Measurements from ENCODE around the gene XBP1. TPM values are rescaled to one million over a fixed set of nuclear protein-coding genes. Genes with fewer than 3 reads are reported as not detected.

Gene XBP1
- total and polyA plus RNA-seq, 3 donors from 2014 or later, result 48.2 to 63.3 (median 52.5) TPM

- Histone ChIP-seq H3K36me3 (ENCODE audit: low read depth, missing control alignments) (no peaks in the 10 kb centered on the region), H3K4me3 (no peak overlapping the region), H3K27me3 (no peaks in the 10 kb centered on the region), H3K27ac (no peak overlapping the region), H3K4me1 (no peaks in the 10 kb centered on the region), H3K9me3 (no peaks in the 10 kb centered on the region)
- no peak for DNase-seq
- WGBS, 2 donors, result 85% methylated on average over 6 of the region's 6 CpGs
- intact Hi-C loops (cut with DNase I; ENCODE audit: low total_unique reads), result no loop called here
- TF ChIP-seq POLR2A (IDR thresholded peaks at IDR 0.05), result no peak
- TF ChIP-seq, protein P1, sequence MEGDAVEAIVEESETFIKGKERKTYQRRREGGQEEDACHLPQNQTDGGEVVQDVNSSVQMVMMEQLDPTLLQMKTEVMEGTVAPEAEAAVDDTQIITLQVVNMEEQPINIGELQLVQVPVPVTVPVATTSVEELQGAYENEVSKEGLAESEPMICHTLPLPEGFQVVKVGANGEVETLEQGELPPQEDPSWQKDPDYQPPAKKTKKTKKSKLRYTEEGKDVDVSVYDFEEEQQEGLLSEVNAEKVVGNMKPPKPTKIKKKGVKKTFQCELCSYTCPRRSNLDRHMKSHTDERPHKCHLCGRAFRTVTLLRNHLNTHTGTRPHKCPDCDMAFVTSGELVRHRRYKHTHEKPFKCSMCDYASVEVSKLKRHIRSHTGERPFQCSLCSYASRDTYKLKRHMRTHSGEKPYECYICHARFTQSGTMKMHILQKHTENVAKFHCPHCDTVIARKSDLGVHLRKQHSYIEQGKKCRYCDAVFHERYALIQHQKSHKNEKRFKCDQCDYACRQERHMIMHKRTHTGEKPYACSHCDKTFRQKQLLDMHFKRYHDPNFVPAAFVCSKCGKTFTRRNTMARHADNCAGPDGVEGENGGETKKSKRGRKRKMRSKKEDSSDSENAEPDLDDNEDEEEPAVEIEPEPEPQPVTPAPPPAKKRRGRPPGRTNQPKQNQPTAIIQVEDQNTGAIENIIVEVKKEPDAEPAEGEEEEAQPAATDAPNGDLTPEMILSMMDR (IDR thresholded peaks at IDR 0.05), result no peak
Observed at GRCh38 chr22:28750471-28750881, 49.9 kb downstream of the XBP1 start.

Small RNA genes within 50 kb of the gene (small RNA-seq; reads per million reads assigned to genes)
- 0 to 0.18 reads per million in 2 donors for gene Z93930.1

Other genes with a start within 250 kb of the XBP1 start
- 100 to 1,000 TPM in 1 of 2 donors, 10 to 100 TPM in 1; 75.5 to 121 TPM for gene TTC28, start 120.7 kb downstream of the XBP1 start, total RNA-seq
- 29.4 TPM for gene TTC28, start 120.7 kb downstream of the XBP1 start, polyA plus RNA-seq (ENCODE audit: insufficient read depth, low read depth, low replicate concordance)
- 10 to 100 TPM; 21.3 to 28.1 TPM for gene CHEK2, start 58.7 kb downstream of the XBP1 start, total RNA-seq
- gene CHEK2, start 58.7 kb downstream of the XBP1 start, polyA plus RNA-seq (ENCODE audit: insufficient read depth, low read depth, low replicate concordance), result 13.5 TPM
- gene HSCB, start 58.5 kb downstream of the XBP1 start, total RNA-seq, result 10 to 100 TPM; 16.4 to 19.5 TPM
- 10.2 TPM for gene HSCB, start 58.5 kb downstream of the XBP1 start, polyA plus RNA-seq (ENCODE audit: insufficient read depth, low read depth, low replicate concordance)
- gene CCDC117, start 27.9 kb downstream of the XBP1 start, total RNA-seq, result 10 to 100 TPM; 68.6 to 76.1 TPM
- gene CCDC117, start 27.9 kb downstream of the XBP1 start, polyA plus RNA-seq (ENCODE audit: insufficient read depth, low read depth, low replicate concordance), result 83.0 TPM
- gene ZNRF3, start 83.0 kb upstream of the XBP1 start, total RNA-seq, result 10 to 100 TPM; 32.2 to 44.5 TPM
- 13.9 TPM for gene ZNRF3, start 83.0 kb upstream of the XBP1 start, polyA plus RNA-seq (ENCODE audit: insufficient read depth, low read depth, low replicate concordance)

Measured in testis (tissue), 3 donors.